Cerebellar nuclear complex (tissue), 1 donor: ENCODE results near the gene POU2F1.

ENCODE experiments used
- DNase-seq, 2 experiments: peaks; one replicate each; lab custom pipeline; 2025; lab: John Stamatoyannopoulos, UW

POU2F1 gene

DNA sequence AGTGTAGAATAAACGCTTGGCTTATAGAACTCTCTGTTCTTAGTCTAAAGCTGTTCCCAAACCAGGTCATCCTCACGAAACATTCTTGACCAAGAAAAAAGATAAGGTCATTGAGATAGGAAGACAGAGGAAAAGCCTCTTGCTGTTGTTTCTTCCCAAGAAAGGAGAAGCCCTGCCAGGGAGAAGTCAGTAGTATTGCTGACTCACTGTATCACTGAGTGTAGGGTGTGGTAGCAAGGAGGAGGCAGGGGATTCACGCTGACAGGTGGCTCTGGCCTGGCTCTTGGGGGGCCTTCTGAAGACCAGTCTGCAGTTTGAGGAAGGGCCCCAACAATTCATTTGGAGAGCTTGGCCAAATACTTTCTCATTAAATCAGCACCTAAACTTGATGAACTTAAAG, 199.8 kb downstream of the POU2F1 start:
- no peak for DNase-seq

DNA sequence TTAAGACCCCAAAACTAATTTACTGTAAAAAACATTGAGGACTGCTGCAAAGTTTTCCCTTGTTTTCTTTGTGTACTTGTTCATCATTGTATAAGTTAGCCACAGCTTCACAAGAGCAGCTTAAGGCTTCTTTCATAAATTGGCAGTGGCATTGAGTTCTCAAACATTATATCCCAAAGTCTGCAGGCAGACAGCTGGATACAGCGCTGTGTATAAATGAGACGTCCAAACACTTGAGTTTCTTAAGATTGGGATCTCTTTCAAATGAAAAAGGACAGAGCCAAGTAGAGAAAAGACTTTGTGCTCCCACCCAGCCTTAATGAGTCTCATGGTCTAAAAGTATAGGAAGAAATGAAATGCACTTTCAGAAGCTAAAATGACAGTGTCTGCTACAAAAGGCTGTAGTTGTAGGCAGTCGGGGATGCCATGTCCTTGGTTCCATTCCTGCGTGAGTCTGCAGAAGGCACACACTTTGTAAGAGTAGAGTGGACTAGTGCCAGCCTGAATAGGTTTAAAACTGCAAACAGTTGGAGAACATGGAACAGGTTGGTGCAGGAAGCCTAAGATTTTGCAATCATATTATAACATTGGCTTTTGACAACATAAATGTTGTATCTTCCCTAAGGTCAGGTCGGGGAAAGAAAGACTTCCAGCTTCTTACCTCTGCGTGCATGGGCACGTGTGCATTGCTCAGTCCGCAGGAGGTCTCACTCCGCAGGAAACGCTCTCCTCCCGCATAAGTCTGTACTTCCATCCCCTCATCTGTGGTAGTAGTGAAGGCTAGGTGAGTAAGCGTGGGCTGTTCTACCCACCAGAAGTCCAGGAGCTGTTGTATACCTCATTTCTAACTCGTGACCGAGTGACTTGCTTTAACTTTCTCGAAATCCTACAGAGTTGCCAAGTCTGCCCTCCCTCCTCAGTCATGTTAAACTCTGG, 203.3 kb downstream of the POU2F1 start:
- DNase-seq: no peak

DNA sequence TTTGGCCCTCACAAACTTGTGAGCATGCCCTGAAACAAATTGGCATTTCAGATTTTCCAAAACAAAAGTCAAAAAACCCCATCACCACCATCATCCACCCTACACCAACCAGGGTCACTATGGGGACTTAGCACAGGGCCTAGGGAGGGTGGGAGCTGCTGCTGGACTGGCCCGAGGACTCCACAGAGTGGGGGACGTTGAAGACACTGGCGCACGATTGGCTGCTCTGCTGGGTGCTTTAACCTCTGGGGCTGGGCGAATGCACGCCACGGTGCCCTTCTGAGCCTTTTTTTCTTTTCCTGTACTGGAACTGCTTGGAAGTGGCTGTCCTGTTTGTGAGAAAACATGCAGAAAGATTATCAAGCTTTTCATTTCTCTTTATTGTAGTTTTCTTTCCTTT, 204.8 kb downstream of the POU2F1 start:
- no peak for DNase-seq

DNA sequence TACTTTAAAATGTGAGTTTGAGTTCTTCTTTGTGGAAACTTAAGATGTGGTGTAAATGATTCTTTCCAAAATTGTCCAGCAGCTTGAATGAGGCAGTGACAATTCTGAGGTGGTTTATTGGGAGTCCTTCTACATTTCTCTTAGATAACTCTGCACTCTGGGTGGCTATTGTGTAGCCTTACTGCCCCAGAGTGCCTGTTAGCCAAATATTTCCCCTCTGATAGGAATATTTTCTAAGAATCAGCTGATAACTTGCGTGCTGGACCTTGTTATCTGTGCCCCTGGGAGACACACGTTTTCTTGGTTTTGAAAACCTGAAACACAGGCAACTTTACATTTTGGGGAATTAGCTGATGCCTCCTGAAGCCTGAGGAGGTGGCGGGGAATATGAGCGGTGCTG, 206.0 kb downstream of the POU2F1 start:
- no peak for DNase-seq

DNA sequence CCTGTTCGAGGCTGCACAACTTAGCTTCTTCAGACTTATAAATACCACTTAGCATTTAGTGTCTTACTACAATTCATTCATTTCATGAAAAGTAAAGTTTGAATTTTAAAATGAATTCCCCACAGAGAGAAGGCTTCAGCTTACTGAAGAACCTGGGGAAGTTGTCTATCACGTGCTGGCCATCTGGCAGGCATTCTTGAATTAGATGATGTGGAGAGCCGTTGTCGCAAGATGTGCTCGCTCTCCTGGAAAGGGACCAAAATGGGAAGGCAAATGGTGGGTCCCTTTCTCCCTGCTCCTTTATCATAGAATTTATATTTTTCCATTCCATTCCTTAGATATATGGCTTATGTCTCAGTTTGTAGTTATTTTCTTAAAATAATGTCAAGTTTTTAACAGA, 207.2 kb downstream of the POU2F1 start:
- DNase-seq: no peak

DNA sequence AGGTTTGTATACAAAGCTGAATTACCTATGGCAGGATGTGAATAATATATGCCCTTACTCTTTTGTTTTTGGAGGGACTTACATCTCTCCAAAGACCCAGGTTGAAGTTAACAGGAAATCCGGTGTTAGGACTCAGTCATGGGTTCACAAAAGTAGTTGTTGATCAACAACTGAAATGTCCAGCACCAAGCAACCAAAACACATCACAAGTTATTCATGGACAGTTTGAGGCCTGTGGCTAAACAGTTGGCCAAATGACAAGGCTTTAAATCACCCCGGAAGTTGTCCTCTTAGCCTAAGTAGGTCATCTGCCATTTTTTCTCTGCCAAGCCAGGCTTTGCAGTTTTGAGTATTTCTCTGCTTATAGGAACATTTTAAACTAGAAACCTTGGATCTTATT, 207.7 kb downstream of the POU2F1 start:
- DNase-seq: no peak

DNA sequence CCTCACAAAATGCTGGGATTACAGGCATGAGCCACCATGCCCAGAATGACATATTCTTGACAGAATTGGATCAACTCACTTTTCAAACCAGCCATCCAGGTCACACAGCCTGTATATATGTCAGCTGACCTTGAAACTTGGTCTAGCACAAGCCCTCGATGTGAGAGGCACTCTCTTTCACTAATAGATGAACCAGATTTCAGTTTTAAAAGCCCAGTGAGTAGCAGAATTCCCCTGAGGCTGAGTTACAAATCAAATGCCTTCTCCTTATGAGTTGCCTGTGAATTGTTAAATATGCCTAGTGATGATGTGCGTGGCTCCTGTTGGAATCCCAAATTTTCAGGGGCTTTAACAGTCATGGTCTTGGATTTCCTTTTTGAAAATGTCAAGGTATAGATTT, 208.9 kb downstream of the POU2F1 start:
- DNase-seq: no peak

DNA sequence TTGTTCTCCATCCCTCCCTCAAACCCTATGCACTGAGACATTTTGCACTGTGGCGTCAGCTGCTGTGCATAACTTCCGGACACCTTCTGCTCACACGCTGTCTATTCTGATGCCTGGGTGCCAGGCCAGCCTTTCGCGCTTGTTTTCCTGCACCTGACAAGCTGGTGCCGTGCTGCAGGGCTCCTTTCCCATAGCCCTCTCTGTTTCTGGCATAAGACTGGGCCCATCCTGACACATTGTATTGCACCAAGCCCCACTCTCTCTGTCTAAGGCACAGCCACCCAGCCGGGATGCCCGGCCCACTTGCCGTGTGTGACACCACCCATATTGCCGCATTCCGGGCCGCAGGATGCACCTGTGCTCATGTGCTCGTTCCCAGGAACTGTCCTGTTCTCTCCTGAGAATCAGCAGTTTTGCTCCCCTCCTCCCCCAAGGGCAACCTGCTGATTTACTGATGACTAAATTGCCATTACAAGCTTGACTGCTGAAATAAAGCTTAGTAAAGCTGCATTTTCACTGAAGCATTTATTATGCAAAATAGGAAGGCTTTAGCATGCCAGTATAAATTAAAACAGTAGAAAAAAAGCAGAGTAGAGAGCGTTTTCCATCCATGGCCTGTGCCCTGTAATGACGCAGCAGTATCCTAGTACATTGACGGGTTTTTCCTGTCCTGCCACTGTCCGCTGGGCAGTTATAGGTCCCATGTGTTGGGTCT, 209.6 kb downstream of the POU2F1 start:
- no peak for DNase-seq

DNA sequence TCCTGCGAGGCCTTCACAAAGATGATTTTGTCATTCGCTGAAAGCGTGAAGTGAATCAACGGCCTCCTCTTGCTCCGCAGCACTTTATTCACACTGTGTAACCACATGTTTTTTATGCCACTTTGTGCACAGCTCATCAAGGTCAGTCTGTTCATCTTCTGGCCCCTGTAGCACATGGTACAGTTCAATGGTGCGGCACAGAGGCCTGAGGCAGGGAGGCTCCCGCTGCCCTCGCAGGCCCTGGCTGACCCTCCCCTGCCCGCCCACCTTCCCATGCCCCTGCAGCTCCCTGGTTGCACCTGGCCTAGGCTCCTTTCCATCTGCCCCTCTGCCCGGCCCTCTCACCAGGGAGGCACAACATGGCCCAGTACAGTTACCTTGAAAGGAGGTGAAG, 210.2 kb downstream of the POU2F1 start:
- no peak for DNase-seq

DNA sequence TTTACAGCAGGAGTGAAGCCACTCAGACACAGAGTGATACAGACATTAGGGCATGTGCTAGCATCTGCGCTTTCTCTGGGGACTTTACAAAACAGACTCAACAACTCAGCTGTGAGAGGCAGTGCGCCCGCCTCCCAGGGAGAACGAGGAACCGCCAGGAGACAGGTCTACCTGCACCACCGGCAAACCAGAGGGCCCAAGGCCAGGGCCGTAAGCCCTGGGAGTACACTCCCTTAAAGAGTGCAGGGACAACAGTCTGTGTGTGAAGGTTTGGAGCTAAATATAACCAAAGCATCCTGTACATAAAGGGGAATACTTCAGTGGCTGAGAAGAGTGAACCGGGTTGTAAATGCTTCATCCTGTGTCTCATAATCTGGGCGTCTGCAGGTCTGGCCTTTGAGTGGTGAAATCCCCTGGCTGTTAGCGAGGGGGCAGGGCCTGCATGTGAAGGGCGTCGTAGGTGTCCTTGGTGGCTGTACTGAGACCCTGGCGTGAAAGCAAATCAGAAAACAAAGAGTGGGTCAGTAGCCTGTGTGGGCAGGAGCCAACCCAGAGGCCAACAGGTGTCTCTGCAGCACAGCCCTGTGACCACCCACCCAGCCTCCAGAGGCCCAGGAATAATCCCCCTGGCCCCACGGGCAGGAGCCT, 210.7 kb downstream of the POU2F1 start:
- no peak for DNase-seq

DNA sequence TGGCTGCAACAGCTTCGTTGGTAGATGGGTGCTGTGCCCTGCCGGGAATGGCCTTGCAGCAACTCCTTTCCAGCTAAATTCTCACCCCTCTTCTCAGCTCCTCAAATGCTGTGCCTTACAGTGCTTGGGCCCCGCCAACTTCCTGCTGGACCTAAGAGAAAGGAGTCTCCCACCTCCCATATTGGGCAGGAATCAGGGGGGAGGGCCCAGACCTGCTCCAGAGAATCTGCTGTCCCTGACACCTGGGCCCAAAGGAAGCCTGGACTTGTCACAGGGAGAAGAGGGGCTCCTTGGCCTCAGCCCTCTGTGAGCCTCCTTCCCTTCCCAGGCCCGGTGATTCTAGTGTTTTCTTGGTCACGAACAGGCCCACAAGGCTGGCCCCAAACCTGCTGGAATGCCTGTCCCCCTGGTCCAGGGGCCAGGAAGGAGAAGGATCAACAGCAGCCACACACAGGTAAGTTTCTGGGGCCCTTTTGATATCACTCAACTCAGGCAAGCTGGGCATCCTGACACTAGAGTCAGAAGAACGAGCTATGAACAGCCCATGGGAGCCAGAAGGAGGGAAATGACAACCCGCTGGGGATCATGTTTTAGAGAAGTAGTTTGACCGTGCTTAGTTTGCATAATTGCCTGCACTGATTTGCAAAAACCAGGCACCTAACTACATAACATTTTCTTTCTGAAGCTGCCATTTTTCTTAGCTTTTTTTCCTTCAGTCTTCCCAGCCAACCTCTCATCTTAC, 211.4 kb downstream of the POU2F1 start:
- no peak for DNase-seq

DNA sequence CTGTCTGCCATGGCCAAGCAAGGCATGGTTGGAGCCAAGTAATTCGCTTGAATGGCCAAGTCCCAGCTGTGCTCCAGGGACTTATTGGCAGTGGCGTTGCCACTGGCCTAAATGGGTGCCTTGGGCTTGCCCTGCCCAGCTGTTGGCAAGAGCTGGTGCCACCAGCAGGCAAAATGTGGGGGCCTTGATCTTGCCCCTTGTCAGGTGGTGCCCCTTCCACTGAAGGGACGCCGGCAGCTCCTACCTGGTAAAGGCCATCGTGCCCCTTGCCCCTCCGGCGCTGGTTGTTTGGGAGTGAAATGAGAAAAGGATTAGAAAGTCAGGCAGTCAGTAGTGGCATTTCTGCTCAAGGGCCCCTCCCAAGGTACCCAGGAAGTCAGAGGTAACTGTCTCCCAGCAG, 212.1 kb downstream of the POU2F1 start:
- no peak for DNase-seq

DNA sequence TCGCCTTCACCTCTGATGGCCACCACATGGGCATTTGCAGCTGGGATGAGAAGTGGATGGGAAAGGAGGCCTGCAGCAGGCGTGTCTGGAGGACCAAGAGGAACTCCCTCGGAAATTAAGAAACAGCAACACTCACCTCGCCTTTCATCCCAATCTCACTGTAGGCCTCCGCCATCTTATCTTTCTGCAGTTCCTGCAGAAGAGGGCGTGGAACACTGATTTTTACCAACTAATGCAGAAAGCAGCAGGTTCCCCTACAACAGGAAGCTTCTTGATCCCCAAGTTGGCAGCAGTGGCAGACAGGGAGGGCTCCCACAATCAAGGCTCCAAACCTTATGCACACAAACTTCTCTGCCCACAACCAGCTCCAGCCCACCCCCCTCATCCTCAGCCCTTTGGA, 213.2 kb downstream of the POU2F1 start:
- no peak for DNase-seq

DNA sequence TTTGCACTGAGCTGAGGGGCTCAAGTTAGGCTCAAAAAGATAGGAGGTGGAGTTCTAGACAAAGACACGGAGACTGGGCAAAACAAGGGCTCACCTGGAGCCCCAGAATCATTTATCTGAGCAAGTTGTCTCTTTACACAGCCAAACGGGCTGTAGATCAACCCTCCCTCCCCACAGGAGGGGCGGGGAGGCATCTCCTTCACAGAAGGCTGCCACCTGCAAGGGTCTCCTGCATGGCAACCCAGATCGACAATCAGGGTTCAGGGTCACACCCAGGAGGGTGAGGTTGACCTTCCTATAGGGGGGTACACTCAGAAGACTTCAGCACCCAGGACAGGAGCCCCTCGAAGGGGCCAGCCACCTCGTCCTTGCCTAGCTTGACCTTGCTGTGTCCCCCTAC, 213.6 kb downstream of the POU2F1 start:
- no peak for DNase-seq

DNA sequence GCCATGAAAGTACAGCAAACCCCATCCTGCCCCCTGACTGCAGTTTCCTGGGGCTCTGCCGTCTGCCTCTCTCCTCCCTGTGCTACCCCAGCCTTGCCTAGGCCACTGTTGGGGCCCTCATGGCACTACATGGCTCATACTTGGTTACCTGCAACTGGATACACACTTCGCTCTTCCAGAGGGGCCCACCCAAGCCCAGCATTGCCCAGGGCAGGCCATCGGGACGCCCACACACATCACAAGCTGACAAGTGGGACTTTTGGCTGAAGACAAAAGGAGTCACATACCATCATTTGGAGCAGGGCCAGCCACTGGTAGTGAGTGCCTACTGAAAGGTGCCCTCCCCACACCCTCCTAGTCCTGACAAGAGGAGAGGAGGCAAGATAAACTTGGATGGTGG, 214.8 kb downstream of the POU2F1 start:
- no peak for DNase-seq

DNA sequence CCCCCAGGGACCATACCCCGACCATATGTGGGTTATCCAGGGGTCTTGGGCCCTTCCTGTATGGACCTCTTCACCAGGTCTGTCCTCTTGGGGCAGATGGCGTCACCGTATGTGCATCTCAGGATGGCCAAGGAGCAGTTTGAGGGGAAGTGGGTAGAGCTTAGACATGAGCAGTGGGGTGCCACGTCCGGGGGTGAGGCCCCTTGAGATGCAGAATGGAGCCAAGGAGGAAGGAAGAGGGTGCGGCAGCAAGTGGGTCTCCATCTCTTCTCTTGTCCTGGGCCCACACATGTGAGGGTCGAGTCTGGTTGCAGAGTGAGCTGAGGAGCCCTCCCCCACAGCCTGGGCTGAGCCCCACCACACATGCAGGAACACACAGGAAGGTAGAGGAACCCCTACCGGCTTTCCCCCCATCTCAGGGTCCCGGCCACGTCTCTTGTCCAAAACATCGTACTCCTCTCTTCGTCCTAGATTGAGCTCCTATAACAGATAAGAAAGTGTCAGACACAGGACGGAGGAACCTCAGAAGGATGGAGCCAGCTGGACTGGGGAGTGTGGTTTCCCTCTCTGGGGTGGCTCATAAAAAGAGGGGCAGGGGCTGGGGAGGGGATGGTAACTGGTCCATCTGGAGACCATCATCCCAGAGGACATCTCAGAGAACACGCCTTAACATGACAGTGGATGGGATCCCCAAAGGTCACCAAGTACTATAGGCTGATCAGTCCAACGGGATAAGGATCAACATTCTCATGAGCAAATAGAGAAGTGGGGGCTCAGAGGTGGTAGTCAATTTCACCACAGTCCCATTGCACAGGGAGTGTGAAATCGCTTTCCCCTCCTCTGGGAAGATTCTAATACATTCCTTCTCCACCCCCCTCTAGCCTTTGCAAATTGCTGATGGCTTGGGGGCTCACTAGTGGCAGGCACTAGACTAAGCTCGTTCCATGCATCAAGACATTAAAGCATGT, 217.8 kb downstream of the POU2F1 start:
- no peak for DNase-seq

DNA sequence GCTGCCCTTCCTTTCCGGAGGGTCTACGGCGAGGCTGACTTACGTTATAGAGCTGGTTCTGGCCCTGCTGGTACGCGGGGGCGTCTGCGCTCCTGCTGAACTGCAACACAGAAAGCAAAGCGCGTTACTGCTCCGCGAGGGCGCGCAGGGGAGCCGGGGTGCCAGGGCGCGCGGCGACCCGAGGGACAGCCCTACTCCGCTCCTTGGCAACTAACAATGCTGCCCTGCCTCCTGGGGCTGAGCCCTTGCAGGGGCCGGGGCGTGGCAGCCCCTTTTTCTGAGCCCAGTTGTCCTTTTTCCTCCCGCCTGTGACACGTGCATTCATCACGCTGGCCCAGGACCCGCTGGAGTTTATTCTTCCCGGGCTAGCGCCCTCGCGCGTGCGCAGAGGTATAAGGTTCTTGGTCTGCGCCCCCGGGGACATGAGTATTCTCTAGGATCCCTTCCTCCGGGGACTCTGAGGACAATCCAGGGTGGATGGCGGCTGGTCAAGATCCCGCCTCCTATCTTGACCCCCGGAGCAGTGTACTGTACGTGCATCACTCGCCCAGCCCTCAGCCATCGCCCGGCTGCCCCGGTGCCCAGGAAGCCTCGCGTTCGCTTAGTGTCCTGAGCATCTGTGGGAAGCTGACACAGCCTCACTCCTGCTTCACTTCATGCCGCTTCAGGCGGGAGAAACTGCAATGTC, 218.8 kb downstream of the POU2F1 start:
- no peak for DNase-seq

DNA sequence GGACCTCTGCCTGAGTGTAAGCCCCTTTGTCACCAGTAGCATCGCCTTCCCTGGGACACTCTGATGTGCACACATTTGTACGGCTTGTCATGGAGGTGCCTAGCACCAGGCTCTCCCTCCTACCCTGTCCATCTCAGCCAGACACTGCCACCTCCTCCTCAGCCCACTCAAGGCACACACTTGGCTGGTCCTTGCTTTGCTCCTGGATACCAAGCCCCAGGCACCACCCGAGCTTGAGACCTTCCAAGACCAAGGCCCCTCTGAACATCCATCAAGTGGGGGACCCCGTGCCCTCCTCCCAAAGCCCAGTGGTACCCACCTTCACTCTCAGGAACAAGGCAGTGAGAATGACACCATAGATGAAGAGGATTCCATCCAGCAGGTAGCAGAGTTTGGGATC, 219.7 kb downstream of the POU2F1 start:
- DNase-seq: no peak

DNA sequence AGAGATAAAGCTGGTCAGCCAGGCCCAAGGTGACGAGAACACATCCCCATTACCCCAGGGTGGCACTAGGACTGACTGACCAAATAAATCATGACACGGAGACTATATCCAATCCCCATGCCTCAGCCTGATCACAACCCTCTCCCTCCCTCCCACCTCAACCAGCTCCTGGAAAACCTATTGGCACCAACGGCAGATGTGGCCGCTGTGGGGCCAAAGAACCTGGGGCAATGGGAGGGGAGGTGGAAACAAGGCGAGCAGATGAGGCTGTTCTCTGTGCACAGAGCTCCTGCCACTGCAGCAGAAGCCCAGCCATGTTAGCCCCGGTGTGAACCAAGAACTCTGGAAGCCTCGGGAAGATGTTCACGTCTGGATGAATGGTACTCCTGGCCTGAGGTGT, 220.1 kb downstream of the POU2F1 start:
- no peak for DNase-seq

DNA sequence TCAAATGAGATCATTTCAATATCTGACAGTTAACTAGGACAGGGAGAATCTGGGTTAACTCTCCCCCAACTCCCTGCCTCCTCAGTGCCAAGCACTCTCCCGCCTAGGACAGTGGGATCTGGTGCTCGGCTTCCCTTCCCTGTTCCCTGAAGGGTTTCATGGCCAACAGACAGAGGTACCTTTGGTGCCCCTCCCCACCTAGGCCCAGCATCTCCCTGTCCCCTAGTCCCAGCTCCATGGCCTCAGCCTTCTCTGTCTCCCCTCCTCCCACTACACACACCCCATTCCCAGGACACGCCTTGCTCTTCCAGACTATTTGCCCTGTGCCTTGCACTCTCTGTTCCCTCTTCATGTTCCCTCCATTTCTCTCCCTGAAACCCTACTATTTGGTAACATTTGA, 220.5 kb downstream of the POU2F1 start:
- DNase-seq: no peak
